ENCODE data around the gene GNAI2. TPM values are rescaled to one million over a fixed set of nuclear protein-coding genes. Genes with fewer than 3 reads are reported as not detected.

The GNAI2 gene
- total RNA-seq, 1 experiment from 2014 or later: 185 TPM

DNA sequence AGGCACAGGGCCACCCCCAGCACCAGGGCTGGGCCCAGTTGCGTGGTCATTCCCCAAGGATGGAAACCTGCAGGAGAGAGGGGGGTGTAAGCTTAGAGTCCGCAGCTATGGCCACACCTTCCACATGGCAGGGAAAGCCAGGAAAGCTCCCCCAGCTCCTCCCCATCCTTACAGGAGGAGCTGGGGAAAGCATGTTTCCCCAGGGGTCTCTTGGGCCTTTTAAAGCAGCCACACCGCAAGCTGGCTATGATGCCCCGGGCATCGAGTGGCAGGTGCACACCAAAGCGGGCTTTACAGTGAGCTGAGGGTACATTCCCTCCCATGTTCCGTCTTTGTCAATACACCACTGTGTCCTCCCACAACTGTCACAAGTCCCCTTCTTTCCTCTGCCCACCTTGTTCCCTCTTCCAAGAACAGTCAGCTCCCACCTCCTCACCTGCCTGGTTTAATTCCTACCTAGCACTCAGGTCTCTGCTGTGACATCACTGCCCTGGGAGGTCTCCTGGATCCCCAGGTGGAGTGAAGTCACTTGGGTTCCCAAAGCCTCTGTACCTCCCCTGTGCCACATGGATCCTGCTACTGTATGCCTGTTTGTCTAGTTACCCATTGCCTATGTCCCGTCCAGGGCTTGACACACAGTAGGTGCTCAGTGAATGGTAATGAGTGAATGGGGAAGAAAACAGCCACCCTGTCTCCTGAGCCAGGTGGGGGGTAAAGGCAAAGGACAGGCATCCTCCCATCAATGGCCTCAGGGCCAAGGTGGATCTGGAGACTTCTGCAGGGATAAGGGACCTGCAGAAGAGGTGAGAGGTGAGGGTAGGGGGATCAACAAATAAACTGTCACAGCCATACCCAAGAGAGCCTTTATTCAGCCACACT, 59.8 kb downstream of the GNAI2 start:
- no peak for DNase-seq (ENCODE audit: low spot score)
- no peaks in the 10 kb centered on the region; the same call in 1 of the 2 replicates for H3K27me3 Mint-ChIP-seq (ENCODE audit: low read depth)
- 0 out of 2 replicates have a peak overlapping the region, but pooled peaks have one; percentile 51 for H3K27ac Mint-ChIP-seq
- POLR2A ChIA-PET: no interaction called here
- H3K4me3 Mint-ChIP-seq: no peak overlapping the region
- no peak for ATAC-seq
- H3K36me3 Mint-ChIP-seq: no peaks in the 10 kb centered on the region
- no peaks in the 10 kb centered on the region for H3K9me3 Mint-ChIP-seq
- peaks cover 21% of the 10 kb centered on the region for H3K4me1 Mint-ChIP-seq
- TF ChIP-seq SMAD4 (CRISPR knock-in tag; IDR thresholded peaks at IDR 0.05) (no peak), ZNF423 (CRISPR knock-in tag; IDR thresholded peaks at IDR 0.05) (no peak), ZNF232 (CRISPR knock-in tag; IDR thresholded peaks at IDR 0.05) (no peak), FOXP1 (CRISPR knock-in tag; IDR thresholded peaks at IDR 0.05; ENCODE audit: borderline replicate concordance) (no peak), PRRX2 (CRISPR knock-in tag; IDR thresholded peaks at IDR 0.05) (no peak), GTF2I (CRISPR knock-in tag; conservative IDR thresholded peaks at IDR 0.05) (no peak)
- TF ChIP-seq, protein P1, sequence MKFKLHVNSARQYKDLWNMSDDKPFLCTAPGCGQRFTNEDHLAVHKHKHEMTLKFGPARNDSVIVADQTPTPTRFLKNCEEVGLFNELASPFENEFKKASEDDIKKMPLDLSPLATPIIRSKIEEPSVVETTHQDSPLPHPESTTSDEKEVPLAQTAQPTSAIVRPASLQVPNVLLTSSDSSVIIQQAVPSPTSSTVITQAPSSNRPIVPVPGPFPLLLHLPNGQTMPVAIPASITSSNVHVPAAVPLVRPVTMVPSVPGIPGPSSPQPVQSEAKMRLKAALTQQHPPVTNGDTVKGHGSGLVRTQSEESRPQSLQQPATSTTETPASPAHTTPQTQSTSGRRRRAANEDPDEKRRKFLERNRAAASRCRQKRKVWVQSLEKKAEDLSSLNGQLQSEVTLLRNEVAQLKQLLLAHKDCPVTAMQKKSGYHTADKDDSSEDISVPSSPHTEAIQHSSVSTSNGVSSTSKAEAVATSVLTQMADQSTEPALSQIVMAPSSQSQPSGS (CRISPR knock-in tag; IDR thresholded peaks at IDR 0.05; ENCODE audit: borderline replicate concordance, low read depth): no peak
- TF ChIP-seq, protein P2, sequence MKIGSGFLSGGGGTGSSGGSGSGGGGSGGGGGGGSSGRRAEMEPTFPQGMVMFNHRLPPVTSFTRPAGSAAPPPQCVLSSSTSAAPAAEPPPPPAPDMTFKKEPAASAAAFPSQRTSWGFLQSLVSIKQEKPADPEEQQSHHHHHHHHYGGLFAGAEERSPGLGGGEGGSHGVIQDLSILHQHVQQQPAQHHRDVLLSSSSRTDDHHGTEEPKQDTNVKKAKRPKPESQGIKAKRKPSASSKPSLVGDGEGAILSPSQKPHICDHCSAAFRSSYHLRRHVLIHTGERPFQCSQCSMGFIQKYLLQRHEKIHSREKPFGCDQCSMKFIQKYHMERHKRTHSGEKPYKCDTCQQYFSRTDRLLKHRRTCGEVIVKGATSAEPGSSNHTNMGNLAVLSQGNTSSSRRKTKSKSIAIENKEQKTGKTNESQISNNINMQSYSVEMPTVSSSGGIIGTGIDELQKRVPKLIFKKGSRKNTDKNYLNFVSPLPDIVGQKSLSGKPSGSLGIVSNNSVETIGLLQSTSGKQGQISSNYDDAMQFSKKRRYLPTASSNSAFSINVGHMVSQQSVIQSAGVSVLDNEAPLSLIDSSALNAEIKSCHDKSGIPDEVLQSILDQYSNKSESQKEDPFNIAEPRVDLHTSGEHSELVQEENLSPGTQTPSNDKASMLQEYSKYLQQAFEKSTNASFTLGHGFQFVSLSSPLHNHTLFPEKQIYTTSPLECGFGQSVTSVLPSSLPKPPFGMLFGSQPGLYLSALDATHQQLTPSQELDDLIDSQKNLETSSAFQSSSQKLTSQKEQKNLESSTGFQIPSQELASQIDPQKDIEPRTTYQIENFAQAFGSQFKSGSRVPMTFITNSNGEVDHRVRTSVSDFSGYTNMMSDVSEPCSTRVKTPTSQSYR (CRISPR knock-in tag; IDR thresholded peaks at IDR 0.05): no peak
- CTCF ChIA-PET: interaction anchor here (0.5 to 1.5 kb wide), 3 partner anchors 26 to 101 kb away, joined by 4 to 5 read pairs (median 4); no protein-coding TSS in a partner anchor

DNA sequence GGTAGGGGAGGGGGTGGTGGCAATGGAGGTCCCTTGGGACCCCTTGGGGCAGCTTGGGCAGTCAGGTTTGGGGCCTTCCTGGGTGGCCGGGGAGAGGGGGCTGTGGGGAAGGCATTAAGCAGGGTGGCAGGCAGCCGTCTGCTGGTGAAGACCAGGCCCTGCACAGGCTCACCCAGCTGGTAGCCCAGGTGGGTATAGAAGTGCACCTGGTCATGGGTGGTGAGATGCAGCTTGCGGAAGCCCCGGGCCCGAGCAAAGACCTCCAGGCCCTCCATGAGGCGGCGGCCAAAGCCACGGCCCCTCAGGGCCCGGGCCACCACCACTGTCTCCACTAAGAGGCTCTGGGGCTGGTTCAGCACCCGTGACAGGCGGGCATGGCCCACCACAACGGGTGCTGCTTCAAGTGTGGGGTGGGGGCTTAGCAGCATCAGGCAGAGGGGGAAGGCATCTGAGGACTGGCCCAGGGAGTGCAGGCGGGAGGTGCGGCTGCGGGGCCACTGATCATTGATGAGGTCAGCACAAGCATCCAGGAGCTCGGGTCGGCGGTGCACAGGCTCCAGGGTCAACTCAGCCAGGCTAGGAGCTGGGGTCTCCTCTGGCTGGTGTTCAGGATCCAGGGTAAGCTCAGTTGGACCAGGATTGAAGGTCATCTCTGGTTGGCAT, 60.8 kb downstream of the GNAI2 start:
- no peak for DNase-seq (ENCODE audit: low spot score)
- POLR2A ChIA-PET: no interaction called here
- Mint-ChIP-seq H3K27ac (no peak overlapping the region), H3K36me3 (no peaks in the 10 kb centered on the region), H3K4me1 (peaks cover 18% of the 10 kb centered on the region), H3K27me3 (ENCODE audit: low read depth) (no peaks in the 10 kb centered on the region; the same call in 1 of the 2 replicates), H3K4me3 (no peak overlapping the region), H3K9me3 (no peaks in the 10 kb centered on the region)
- CTCF ChIA-PET: interaction anchor here (0.7 to 1.3 kb wide), 2 partner anchors 37 to 50 kb away, joined by 3 to 5 read pairs; no protein-coding TSS in a partner anchor
- no peak for ATAC-seq
- TF ChIP-seq, protein P3, sequence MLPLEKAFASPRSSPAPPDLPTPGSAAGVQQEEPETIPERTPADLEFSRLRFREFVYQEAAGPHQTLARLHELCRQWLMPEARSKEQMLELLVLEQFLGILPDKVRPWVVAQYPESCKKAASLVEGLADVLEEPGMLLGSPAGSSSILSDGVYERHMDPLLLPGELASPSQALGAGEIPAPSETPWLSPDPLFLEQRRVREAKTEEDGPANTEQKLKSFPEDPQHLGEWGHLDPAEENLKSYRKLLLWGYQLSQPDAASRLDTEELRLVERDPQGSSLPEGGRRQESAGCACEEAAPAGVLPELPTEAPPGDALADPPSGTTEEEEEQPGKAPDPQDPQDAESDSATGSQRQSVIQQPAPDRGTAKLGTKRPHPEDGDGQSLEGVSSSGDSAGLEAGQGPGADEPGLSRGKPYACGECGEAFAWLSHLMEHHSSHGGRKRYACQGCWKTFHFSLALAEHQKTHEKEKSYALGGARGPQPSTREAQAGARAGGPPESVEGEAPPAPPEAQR (CRISPR knock-in tag; IDR thresholded peaks at IDR 0.05): no peak
- no peak for TF ChIP-seq ZNF219 (CRISPR knock-in tag; IDR thresholded peaks at IDR 0.05; ENCODE audit: borderline replicate concordance)
- TF ChIP-seq, protein P4, sequence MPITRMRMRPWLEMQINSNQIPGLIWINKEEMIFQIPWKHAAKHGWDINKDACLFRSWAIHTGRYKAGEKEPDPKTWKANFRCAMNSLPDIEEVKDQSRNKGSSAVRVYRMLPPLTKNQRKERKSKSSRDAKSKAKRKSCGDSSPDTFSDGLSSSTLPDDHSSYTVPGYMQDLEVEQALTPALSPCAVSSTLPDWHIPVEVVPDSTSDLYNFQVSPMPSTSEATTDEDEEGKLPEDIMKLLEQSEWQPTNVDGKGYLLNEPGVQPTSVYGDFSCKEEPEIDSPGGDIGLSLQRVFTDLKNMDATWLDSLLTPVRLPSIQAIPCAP (CRISPR knock-in tag; IDR thresholded peaks at IDR 0.05): no peak
- TF ChIP-seq, protein P5, sequence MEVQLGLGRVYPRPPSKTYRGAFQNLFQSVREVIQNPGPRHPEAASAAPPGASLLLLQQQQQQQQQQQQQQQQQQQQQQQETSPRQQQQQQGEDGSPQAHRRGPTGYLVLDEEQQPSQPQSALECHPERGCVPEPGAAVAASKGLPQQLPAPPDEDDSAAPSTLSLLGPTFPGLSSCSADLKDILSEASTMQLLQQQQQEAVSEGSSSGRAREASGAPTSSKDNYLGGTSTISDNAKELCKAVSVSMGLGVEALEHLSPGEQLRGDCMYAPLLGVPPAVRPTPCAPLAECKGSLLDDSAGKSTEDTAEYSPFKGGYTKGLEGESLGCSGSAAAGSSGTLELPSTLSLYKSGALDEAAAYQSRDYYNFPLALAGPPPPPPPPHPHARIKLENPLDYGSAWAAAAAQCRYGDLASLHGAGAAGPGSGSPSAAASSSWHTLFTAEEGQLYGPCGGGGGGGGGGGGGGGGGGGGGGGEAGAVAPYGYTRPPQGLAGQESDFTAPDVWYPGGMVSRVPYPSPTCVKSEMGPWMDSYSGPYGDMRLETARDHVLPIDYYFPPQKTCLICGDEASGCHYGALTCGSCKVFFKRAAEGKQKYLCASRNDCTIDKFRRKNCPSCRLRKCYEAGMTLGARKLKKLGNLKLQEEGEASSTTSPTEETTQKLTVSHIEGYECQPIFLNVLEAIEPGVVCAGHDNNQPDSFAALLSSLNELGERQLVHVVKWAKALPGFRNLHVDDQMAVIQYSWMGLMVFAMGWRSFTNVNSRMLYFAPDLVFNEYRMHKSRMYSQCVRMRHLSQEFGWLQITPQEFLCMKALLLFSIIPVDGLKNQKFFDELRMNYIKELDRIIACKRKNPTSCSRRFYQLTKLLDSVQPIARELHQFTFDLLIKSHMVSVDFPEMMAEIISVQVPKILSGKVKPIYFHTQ (CRISPR knock-in tag; IDR thresholded peaks at IDR 0.05): no peak
- TF ChIP-seq NFYB (CRISPR knock-in tag; conservative IDR thresholded peaks at IDR 0.05; ENCODE audit: low read depth): no peak
- TF ChIP-seq, protein P6, sequence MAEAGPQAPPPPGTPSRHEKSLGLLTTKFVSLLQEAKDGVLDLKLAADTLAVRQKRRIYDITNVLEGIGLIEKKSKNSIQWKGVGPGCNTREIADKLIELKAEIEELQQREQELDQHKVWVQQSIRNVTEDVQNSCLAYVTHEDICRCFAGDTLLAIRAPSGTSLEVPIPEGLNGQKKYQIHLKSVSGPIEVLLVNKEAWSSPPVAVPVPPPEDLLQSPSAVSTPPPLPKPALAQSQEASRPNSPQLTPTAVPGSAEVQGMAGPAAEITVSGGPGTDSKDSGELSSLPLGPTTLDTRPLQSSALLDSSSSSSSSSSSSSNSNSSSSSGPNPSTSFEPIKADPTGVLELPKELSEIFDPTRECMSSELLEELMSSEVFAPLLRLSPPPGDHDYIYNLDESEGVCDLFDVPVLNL (CRISPR knock-in tag; IDR thresholded peaks at IDR 0.05; ENCODE audit: borderline replicate concordance, low read depth): no peak
- TF ChIP-seq, protein P7, sequence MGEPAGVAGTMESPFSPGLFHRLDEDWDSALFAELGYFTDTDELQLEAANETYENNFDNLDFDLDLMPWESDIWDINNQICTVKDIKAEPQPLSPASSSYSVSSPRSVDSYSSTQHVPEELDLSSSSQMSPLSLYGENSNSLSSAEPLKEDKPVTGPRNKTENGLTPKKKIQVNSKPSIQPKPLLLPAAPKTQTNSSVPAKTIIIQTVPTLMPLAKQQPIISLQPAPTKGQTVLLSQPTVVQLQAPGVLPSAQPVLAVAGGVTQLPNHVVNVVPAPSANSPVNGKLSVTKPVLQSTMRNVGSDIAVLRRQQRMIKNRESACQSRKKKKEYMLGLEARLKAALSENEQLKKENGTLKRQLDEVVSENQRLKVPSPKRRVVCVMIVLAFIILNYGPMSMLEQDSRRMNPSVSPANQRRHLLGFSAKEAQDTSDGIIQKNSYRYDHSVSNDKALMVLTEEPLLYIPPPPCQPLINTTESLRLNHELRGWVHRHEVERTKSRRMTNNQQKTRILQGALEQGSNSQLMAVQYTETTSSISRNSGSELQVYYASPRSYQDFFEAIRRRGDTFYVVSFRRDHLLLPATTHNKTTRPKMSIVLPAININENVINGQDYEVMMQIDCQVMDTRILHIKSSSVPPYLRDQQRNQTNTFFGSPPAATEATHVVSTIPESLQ (CRISPR knock-in tag; IDR thresholded peaks at IDR 0.05): no peak
- no peak for TF ChIP-seq ZNF138 (CRISPR knock-in tag; conservative IDR thresholded peaks at IDR 0.05)
- TF ChIP-seq GABPB1 (CRISPR knock-in tag; IDR thresholded peaks at IDR 0.05): no peak
- TF ChIP-seq TEAD1 (CRISPR knock-in tag; IDR thresholded peaks at IDR 0.05): no peak

All from WTC11 (cell line).